Activated effector memory CD4-positive, alpha-beta T cell treated with anti-CD3 and anti-CD28 coated beads, Interleukin-2, amount 50 U/mL, for 16 hours (primary cell): Measurements from ENCODE around the gene TDP2.
A peak's percentile ranks its signal among the peaks of the same experiment; 100 is the strongest.

Experiments used
- DNase-seq: peaks from one replicate; pipeline ENCODE4 v3.0.0-alpha.2; 2020

TDP2 gene, protein sequence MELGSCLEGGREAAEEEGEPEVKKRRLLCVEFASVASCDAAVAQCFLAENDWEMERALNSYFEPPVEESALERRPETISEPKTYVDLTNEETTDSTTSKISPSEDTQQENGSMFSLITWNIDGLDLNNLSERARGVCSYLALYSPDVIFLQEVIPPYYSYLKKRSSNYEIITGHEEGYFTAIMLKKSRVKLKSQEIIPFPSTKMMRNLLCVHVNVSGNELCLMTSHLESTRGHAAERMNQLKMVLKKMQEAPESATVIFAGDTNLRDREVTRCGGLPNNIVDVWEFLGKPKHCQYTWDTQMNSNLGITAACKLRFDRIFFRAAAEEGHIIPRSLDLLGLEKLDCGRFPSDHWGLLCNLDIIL

DNA sequence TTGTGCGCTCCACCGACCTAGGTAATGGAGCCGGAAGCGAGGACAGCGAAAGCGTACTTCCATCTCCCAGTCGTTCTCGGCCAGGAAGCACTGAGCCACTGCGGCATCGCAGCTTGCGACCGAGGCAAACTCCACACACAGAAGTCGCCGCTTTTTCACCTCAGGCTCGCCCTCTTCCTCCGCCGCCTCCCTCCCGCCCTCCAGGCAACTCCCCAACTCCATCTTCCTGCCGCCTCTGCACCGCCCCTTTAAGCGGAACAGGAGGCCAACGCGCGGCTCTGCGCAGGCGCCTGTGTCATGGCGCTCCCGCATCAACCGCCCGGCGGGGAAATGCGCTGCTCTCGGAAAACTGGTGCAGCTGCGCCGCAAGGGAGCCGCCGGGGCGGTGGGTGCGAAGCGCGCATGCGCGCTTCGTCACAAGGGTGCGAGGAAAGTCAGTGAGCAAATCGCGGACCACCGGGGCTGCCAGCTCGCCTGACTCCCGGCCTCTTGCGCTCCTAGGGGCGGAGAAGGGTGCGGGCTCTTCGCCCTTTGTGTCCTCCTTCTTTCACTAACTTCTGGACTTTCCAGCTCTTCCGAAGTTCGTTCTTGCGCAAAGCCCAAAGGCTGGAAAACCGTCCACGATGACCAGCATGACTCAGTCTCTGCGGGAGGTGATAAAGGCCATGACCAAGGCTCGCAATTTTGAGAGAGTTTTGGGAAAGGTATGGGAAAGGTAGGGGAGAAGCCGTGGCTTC, at the start of gene TDP2, which contains the start of gene ACOT13:
Gene TDP2 (minus strand): TSS at position 259 of the 737 bp plus-strand sequence. CDS start 37 bp downstream, at position 222.
Gene ACOT13 (plus strand): TSS at position 437 of the 737 bp plus-strand sequence. CDS start 187 bp downstream, at position 624.
- DNase-seq: peak; percentile 99

DNA sequence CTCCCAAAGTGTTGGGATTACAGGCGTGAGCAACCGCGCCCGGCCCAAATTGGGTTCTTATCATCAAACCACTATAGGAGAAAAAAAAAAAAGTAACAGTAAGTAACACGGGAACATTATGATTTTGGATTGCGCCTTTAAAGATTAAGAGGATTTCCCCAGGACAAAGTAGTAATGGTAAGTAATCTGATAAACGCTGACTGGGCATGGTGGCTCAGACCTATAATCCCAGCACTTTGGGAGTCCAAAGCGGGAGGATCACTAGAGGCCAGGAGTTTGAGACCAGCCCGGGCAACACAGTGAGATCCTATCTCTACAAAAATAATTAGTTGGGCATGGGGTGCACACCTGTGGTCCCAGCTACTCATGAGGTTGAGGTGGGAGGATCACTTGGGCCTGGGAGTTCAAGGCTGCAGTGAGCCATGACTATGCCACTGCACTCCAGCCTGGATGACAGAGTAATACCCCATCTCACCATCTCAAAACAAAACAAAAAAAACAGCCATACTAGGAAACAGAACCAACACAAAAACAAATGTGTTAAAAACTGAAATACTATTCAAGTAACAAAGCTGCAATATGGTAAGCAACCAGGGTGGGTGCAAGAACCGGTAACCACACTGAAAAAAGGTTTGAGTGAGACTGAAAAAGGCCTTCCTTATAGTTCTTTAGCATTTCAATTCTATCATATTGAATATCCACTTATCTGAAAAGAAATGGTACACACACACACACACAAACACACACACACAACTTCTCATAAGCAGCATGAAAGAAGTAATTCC, 44.0 kb upstream of the TDP2 start:
- no peak for DNase-seq

DNA sequence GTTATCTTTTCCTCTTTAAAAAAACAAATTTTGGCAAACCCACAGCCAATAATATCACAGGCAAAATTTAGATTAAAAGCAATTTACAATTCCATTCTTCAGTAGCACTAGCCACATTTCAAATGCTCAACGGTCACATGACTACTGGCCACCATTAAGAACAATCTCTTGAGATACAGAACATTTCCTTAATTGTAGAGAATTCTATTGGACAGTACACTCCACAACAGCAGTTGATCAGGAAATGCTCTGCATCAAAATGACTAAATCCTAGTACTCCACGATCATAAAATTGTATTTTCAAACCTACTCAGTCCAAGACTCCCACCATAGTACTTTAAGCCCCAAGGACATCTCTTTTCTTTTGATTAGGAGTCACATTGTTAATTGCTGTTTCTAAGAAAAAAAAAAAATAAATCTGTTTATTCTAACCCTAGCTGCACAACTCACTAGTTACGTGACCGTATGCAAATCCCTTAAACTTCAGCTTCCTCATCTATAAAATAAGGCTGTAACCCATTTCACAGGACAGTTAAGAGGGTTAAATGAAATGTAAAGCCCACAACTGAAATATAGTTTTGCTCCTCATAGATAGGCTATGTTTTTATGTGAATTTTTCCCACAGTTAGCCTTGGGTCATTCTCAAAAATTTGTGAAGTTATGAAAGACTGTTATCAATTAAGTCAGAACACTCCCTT, 42.5 kb upstream of the TDP2 start:
- no peak for DNase-seq

DNA sequence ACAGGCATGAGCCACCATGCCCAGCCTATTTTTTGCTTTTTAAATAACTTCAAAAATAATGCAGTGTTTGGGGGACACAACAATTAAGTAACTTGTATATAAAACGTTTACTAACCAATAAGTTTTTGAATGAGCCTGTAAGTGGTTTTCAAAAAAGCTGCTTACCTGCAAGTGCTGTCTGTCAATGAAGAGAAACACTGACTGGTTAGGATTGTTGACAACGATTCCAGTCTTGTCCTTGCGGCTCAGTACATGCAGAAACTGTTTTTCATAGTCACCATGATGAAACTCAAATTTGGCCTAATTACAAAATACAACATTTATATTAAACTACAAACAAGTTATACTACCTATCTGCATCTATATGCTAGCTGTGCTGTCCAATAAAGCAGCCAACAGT, 41.9 kb upstream of the TDP2 start:
- no peak for DNase-seq

DNA sequence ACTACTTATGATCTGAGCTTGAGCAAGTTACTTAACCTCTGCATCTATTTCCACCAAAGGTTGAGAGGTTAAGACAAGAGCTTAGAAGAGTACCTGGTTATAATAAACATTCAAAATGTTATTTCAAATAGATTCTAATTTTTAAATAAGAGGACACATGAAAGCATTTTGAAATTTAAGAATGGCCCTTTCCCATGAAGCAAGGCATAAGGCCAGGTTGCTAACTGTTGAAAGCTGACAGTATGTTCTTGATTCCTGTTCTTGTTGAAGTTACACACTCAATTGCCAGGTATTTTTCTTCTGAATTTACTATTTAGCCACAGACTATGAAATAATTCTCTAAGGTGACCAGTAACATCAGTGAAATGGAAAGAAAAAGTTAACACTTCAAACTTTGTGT, 37.8 kb upstream of the TDP2 start:
- DNase-seq: no peak

DNA sequence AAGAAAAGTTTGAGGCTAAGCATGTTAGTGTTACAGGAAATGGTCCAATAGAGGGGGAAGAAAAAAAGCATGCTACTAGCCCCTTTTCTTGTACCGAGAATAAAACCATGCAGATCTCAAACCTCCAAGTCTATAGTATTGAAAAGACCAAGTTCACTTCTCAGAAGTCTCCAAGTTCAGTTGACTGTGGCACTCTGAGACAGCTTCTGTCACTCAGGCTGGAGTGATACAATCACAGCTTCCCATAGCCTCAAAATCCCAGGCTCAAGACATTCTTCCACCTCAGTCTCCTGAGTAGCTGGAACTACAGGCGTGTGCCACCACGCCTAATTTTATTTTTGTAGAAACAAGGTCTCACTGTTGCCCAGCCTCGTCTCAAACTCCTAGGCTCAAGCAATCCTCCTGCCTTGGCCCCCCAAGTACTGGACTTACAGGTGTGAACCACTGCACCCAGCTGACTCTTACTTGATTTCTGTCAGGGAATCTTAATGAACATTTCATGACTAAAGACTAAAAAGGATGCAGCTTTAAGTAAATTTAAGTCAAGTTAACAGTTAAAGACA, 36.1 kb upstream of the TDP2 start:
- no peak for DNase-seq

DNA sequence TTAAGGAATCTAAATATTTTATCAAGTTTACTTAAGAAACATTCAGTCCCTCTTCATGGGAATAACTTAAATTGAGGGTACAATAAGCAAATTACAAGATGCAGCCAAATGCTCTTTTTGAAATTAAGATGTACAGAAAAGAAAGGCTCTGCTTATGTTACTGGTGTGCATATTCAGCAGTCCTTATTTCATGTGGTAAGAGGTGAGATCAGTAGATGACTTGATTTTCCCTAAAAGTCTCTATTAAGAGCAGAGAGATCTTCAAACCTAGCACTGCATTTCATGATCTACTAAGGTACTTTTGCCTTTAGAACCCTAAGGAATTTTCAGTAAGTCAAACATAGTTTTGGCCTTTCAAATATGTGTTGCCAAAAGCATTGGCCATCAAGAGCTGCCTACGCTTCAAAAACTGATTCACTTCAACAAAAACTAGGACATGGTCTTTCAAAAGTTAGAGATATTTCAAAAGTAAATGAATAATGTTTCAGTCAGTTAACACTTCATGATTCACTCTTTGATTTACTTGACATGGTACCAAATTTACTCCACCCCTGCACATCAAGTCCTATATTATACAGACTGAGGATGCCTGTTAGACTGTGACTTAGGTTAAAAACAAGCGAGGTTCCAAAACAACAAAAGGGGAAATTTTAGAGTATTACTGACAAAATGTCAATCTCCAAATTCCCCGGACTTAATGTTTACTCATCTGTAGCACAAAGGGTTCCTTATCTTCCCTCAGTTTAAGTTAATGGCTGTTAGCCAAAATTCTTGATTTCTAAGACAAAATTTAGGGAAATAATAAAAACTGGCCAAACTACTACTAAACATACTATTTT, 33.0 kb upstream of the TDP2 start:
- no peak for DNase-seq

DNA sequence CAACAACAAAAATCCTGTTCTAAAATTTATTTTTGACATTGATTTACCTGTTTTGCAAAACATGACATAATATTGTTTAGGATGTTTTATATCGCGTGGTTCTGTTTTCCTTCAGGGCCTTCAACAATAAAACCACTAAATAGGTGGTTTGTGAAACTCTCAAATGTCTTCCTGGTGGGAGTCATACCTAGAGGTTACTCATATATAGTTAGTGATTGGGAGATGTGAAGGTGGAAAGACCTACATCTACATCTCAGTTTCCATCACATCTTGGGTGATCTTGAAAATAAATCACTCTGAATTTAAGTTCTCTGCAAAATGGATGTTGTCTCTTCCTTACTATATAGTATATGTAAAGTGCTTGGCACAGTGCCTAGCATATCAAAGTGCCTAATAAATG, 29.4 kb upstream of the TDP2 start:
- no peak for DNase-seq

DNA sequence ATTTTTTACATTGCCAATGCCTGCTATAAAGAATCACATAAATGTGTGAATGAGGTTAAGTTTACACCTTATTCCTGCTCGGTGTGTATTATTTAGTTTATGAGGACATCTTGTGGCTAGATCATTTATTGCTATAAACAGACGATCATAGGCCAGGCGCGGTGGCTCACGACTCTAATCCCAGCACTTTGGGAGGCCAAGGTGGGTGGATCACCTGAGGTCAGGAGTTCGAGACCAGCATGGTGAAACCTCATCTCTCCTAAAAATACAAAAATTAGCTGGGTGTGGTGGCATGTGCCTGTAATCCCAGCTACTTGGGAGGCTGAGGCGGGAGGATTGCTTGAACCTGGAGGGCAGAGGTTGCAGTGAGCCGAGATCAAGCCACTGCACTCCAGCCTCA, 28.9 kb upstream of the TDP2 start:
- DNase-seq: peak; percentile 74

DNA sequence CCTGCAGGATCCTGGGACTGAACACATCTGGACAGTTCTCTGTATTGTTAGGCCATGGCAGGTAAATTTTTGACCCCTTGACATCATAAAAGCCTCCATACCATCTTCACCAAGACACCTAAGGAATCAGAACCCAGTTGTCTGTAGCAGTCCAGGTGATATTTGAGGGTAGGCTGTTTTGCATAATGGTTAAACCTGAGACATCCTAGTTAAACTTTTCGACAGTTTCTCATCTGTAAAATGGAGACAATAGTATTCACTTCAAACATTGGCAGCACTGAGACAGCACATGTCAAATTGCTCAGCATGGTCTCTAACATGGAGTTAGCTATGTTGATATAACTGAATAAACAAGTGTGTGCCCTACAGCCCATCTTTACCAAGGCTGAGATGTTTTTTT, 27.5 kb upstream of the TDP2 start:
- no peak for DNase-seq

DNA sequence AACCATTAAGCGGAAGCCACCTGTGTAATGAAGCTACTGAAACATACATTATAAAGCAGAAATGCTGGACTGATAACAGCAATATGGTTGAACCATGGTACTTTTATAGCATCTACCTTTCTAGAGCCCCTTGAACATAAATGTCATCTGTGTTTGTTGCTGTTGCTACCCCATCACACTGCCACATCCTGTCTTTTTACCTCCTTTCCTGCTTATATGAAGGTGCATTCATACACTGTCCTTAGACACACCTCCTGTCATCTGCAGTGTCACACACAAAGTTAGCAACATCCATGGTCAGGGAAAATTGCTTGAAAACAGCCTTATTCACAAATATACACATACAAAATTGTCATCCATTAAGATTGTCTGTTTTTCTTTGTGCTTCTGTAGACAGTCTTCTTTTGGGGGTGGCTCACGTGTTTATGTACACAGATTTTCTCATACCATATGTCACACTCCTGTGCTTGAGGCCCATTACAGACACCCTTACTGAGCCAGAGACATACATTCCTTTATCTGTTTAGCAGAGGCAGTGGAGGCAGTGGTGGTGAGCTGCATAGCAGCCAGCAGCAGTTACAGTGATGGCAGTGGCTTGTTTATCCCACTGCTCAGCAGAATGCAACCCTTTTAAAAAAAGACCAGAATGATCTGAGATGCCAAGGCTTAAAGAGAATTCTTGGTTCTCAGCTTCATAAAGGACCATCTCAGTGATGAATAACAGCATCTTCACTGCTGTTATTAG, 26.3 kb upstream of the TDP2 start:
- DNase-seq: no peak

DNA sequence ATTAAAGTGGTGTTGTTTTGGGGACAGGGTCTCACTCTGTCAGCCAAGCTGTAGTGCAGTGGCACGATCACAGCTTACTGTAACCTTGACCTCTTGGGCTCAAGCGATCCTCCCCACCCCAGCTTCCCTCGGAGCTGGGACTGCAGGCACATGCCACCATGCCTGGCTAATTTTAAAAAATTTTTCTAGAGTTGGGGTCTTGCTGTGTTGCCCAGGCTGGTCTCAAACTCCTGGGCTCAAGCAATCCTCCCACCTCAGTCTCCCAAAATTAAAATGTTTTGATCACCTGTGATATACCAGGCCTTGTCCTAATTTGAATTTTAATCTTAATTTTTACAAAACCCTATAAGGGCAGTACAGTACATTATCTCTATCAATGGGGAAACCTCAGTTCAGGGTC, 25.7 kb upstream of the TDP2 start:
- DNase-seq: no peak

DNA sequence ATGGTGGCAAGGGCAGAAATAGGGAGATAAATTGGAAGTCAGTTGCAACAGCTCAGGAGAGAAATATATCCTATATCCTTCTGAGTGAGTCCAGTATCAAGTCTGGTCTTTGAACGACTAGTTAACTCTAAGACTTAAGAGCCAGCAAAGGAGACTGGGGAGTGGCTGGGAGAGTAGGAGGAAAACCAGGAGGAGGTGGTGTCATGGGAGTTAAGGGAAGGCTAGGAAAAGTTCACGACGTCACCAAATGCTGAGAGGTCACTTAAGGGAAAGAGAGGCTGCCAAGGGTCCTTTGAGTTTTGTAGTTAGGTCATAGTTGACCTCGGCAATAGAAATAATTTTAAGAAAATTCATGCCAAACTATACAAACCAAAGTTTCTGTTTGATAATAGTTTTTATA, 25.3 kb upstream of the TDP2 start:
- DNase-seq: no peak

DNA sequence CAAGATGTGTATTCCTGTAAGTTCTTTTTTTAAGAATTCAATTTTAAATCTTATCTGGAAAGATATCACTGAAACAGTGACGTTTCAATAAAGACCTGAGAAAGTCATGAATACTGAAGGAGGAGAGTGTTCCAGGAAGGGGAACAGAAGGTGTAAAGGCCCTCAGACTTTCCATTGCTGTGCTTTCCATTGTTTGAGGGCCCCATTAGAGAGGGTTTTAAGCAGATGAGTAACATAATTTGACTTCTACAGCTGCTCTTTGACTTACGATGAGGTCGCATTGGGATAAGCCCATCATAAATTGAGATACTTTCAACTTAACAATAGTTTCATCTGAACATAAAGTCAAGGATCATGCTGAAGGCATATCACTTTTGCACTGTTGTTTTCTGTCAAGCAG, 24.9 kb upstream of the TDP2 start:
- no peak for DNase-seq

DNA sequence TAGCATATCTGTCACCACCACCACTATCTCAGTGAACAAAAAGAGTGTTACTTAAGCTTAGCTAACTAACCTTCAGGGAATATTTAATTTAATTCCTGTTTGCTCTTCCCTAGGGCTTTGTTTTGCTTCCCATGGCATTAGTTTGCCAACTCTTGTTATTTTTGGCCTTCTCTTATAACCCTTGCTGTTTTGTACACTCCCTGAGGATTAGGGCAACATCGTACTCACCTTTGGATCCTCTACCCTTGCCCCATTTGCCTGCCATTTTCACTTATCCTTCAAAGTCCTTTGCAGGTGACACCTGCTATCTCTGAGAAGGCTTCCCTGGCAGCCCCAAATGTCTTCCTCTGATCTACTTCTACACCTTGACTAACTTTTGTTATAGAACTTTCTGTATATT, 23.9 kb upstream of the TDP2 start:
- no peak for DNase-seq

DNA sequence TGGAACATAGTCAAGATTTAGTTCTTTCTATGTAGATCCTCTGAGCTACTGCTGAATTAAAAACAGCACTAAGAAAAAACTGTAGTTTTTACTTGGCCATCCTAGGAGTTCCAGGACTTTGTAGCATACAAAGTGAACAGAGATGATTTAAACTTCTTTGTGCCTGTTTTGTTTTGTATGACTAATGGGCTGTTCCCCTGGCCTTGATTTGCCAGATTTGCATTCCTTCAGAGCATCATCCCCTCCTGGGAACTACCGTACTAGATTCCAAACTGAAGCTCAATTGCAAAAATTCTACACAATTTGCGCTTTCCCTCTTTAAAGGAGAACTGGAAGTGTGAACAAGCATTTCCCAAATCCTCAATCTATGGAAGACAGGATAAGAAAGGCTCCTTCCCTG, 23.3 kb upstream of the TDP2 start:
- no peak for DNase-seq

DNA sequence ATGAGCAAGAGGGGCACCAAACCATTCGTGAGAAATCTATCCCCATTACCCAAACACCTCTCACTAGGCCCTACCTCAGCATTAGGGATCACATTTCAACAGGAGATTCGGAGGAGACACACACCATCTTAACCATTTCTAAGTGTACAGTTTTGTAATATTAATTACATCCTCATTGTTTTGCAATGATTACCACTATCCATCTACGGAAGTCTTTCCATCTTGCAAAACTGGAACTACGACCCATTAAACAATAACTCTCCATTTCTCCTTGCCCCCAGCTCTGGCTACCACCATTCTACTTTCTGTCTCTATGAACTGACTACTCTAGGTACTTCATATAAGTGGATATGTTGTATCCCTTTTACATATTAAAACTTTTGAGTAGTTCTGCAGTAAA, 20.2 kb upstream of the TDP2 start:
- no peak for DNase-seq

DNA sequence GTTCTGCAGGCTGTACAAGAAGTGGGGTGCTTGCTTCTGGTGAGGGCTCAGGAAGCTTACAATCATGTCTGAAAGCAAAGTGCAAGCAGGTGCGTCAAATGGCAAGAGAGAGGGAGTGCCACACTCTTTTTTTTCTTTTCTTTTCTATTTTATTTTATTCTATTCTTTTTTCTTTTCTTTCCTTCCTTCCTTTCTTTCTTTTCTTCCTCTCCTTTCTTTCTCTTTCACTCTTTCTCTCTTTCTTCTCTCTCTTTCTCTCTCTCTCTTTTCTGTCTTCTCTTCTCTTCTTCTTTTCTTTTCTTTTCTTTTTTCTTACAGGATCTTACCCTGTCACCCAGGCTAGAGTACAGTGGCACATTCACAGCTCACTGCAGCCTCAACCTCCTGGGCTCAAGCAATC, 19.7 kb upstream of the TDP2 start:
- no peak for DNase-seq

DNA sequence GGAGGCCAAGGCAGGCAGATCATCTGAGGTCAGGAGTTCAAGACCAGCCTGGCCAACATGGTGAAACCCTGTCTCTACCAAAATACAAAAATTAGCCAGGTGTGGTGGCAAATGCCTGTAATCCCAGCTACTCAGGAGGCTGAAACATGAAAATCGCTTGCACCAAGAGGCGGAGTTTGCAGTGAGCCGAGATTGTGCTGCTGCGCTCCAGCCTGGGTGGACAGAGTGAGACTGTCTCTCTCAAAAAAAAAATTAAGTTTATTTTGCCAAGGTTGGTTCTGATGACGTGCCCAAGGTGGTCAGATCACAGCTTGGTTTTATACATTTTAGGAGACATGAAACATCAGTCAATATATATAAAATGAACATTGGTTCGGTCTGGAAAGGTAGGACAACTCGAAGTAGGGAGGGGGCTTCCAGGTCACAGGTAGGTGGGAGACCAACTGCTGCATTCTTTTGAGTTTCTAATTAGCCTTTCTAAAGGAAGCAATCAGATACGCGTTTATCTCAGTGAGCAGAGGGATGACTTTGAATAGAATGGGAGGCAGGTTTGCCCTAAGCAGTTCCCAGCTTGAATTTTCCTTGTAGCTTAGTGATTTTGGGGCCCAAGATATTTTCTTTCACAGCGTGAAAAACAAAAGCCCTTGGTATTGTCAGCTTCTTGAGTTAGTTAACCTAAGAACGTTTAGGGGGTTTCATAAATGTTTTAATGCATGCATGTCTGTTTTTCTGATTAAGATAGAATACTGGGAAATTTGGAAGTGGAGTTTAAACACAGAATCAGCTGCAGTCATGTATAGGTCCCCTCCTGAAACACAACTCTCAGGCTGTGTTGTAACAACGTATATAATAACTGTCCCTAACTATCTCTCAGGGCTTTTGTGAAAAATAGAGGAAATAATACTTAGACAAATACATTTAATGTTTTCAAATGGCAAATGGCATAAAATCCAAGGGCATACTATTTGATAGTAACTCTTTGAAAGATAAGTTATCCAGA, 16.9 kb upstream of the TDP2 start:
- no peak for DNase-seq

DNA sequence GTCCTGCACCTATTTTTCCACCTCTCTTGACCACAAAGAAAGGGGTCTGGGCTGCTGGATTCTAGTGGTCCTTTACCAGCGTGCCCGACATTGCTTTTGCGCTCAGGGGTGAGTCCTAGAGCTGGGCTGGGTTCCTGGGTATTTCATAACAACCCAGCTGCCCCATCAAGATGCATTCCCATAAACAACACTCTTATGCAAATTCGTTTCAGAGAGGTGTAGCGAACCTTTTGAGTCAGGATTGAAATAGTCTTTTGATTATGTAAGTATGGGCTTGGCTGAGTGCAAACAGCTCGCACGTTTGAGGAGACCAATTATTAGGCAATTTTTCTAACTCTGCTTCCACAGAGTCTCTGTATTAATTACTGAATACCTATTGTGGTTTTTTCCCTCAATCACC, 13.9 kb upstream of the TDP2 start:
- no peak for DNase-seq
